HepG2 (cell line): Measurements from ENCODE around the gene SNCG. TPM values are rescaled to one million over a fixed set of nuclear protein-coding genes. Genes with fewer than 3 reads are reported as not detected.

Experiments
- ATAC-seq: fragments of 200-7000 bp; cut with Tn5 transposase; 3 replicates; pipeline ENCODE4 v1.9.1; 2020; ENCODE audit warnings: mild to moderate bottlenecking, moderate library complexity
- BruUV-seq: library from RNA; stranded (reverse); fragments of 400-500 nt; replicated peaks from 2 replicates; lab custom pipeline; 2021; lab: Mats Ljungman, UMichigan
- CTCF ChIA-PET: fragments of 300-600 bp; formaldehyde crosslinking; extraction: SDS; loops from one replicate; lab custom pipeline; 2021; ENCODE audit warnings: low total read pairs, inconsistent platforms, low intra/inter-chr PET ratio; lab: Yijun Ruan, JAX
- POLR2A ChIA-PET: fragments of 350-600 bp; sonication (Branson Sonifier 250); formaldehyde crosslinking; loops from one replicate; lab custom pipeline; 2020; ENCODE audit warnings: antibody characterized with exemption, inconsistent platforms; lab: Yijun Ruan, JAX
- DNase-seq: peaks from one replicate; pipeline ENCODE4 v3.0.0-alpha.2; 2015; ENCODE audit warnings: low spot score
- FAIRE-seq: peaks from 3 replicates; lab custom pipeline; 2011; peaks lifted over from hg19 to GRCh38; lab: Jason Lieb, UNC
- H2AFZ ChIP-seq: one replicate; pipeline ENCODE4 v1.6.1; 2011; ENCODE audit warnings: low read length, inconsistent platforms
- H3K27ac ChIP-seq: fragments of 300-600 bp; 3 replicates; pipeline ENCODE4 v1.8.0; 2011; ENCODE audit warnings: mixed run types, mild to moderate bottlenecking, mixed read lengths, low read length, inconsistent platforms; ENCODE audit not compliant: insufficient read depth; ENCODE audit errors: extremely low read length
- H3K27me3 ChIP-seq, 2 experiments: fragments of 200-600 bp in 1 of 2; 2 replicates in 1 of 2; 3 replicates in 1 of 2; pipeline versions ENCODE4 v1.6.0 to v1.8.0; 2011; ENCODE audit warnings: low read length in 2 of 2, mild to moderate bottlenecking in 2 of 2, moderate library complexity in 2 of 2, inconsistent platforms in 1 of 2; ENCODE audit not compliant: insufficient read depth in 2 of 2, control insufficient read depth in 1 of 2
- H3K36me3 ChIP-seq, 2 experiments: fragments of 200-600 bp in 1 of 2; replicated peaks in 1 of 2; 2 replicates in 1 of 2; 3 replicates in 1 of 2; pipeline versions ENCODE4 v1.5.1 to v1.8.0; 2011; ENCODE audit warnings: low read length in 2 of 2, inconsistent platforms in 1 of 2; ENCODE audit not compliant: insufficient read depth in 2 of 2, control insufficient read depth in 1 of 2
- H3K4me1 ChIP-seq: 2 replicates; pipeline ENCODE4 v1.5.1; 2012; ENCODE audit warnings: low read length, inconsistent platforms; ENCODE audit not compliant: insufficient read depth
- H3K4me2 ChIP-seq: 2 replicates; pipeline ENCODE4 v1.6.0; 2011; ENCODE audit warnings: low read depth, low read length, inconsistent platforms
- H3K4me3 ChIP-seq, 3 experiments: fragments of 200-600 bp in 1 of 3; sonication (generic), shearing (Covaris generic) in 1 of 3; replicated peaks in 1 of 3; 2 replicates each; pipeline ENCODE4 v1.5.1; 2011 to 2016; ENCODE audit warnings: low read length in 3 of 3, inconsistent platforms in 2 of 3, low read depth in 2 of 3, mild to moderate bottlenecking in 2 of 3, control low read depth in 1 of 3, mixed read lengths in 1 of 3; ENCODE audit not compliant: insufficient read depth in 1 of 3
- H3K79me2 ChIP-seq: one replicate; pipeline ENCODE4 v1.6.1; 2011; ENCODE audit warnings: low read length, inconsistent platforms; ENCODE audit not compliant: insufficient read depth
- H3K9ac ChIP-seq: 2 replicates; pipeline ENCODE4 v1.6.0; 2011; ENCODE audit warnings: mild to moderate bottlenecking, low read depth, low read length, inconsistent platforms; ENCODE audit not compliant: insufficient read depth
- H3K9me3 ChIP-seq: 2 replicates; pipeline ENCODE4 v1.5.1; 2012; ENCODE audit warnings: mild to moderate bottlenecking, low read length
- H4K20me1 ChIP-seq: 2 replicates; pipeline ENCODE4 v1.6.0; 2011; ENCODE audit warnings: inconsistent platforms, mild to moderate bottlenecking, low read length, moderate library complexity; ENCODE audit not compliant: insufficient read depth
- SP4 ChIP-seq: sonication (generic); formaldehyde crosslinking; IDR thresholded peaks from 2 replicates; pipeline ENCODE4 v1.8.1; 2023; ENCODE audit warnings: mild to moderate bottlenecking, missing genetic modification reagents
- ZNF510 ChIP-seq: sonication (generic); formaldehyde crosslinking; IDR thresholded peaks from 2 replicates; pipeline ENCODE4 v1.4.0; 2020; ENCODE audit warnings: low read depth, mild to moderate bottlenecking, missing genetic modification reagents
- WGBS: methylation state at CpG from one replicate; pipeline ENCODE4 v1.1.6; 2017; ENCODE audit warnings: low lambda C conversion rate; 5-methylcytosine and 5-hydroxymethylcytosine counted together
- in situ Hi-C: cut with HindIII; loops from 2 replicates; pipeline ENCODE4 v1.10.0; 2017; ENCODE audit warnings: low pct_unique_long_range_greater_than_20kb; ENCODE audit not compliant: extremely low pct_ligation_motif_present
- intact Hi-C: fragments of 100-400 bp; cut with micrococcal nuclease; formaldehyde crosslinking; loops from one replicate; pipeline ENCODE4 v1.10.0; 2022; ENCODE audit not compliant: unreplicated experiment
- polyA plus RNA-seq, 8 experiments: library from polyadenylated mRNA; depleted of rRNA in 3 of 8; stranded (reverse) in 7 of 8; unstranded in 1 of 8; fragments of >200 nt; fragmentation: Illumina TruSeq in 4 of 8; extraction: Trizol in 4 of 8; gene quantifications; 2 replicates each; pipeline versions ENCODE4 v1.2.1 to v1.2.3, GENCODE V29; 2011 to 2016; ENCODE audit warnings: low read depth in 4 of 8, missing spikeins in 1 of 8, mixed read lengths in 1 of 8; ENCODE audit not compliant: insufficient read depth in 1 of 8
- total RNA-seq, 5 experiments: library from RNA; depleted of rRNA; stranded (reverse); fragments of >200 nt; fragmentation: Illumina TruSeq; extraction: Trizol; gene quantifications; 2 replicates each; pipeline ENCODE4 v1.2.3, GENCODE V29; 2016; ENCODE audit warnings: low read depth in 1 of 5
- TF ChIP-seq, protein P1 (sequence below): sonication (generic); formaldehyde crosslinking; conservative IDR thresholded peaks from 2 replicates; pipeline ENCODE4 v1.5.0; 2020; ENCODE audit warnings: missing genetic modification reagents
- TF ChIP-seq, protein P2 (sequence below): sonication (generic); formaldehyde crosslinking; IDR thresholded peaks from one replicate; pipeline ENCODE4 v1.5.1; 2020; ENCODE audit warnings: mild to moderate bottlenecking, missing genetic modification reagents; ENCODE audit errors: not compliant biosample characterization
- TF ChIP-seq, protein P3 (sequence below): sonication (generic); formaldehyde crosslinking; IDR thresholded peaks from 2 replicates; pipeline ENCODE4 v1.4.0; 2020; ENCODE audit warnings: missing genetic modification reagents
- TF ChIP-seq, protein P4 (sequence below), 2 experiments: IDR thresholded peaks; 2 replicates each; pipeline ENCODE4 v1.6.1; 2011 to 2012; ENCODE audit warnings: low read length in 2 of 2, borderline replicate concordance in 1 of 2, low read depth in 1 of 2, mild to moderate bottlenecking in 1 of 2, moderate library complexity in 1 of 2

SNCG gene
- total and polyA plus RNA-seq, 2 of the 13 experiments (the other 11 are each of a cell fraction or from before 2014, with no cell fraction given): 0.22 to 0.91 TPM

DNA sequence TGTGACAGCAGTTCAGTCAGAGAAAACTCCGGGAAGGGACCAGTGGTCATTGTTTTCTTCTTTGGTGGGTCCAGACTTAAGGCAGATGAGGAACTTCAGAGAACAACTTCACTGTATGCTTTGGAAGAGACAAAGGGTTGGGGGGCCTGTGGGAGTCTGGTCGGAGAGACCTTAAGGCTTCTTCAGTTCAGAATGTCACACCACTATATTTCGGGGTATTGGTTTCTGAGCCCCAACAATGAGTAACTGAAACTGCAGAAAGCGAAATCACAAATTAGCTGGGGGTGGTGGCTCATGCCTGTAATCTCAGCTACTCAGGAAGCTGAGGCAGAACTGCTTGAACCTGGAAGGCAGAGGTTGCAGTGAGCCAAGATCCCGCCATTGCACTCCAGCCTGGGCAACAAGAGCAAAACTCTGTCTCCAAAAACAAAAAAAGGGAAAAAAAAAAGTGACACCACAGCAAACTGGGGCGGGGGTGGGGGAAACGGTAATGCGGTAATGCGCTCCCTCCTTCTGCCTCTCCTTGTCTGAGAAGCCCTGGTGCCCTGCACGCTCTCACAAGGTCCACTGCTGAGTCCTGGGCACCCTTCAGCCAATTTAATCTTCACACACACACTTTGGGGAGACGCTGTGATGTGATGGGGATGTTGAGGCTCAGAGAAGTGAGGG lies 7.7 kb downstream of the SNCG start:
- Histone ChIP-seq H3K9ac (no peak overlapping the region), H2AFZ (peak overlapping the region; percentile 70), H3K9me3 (no peaks in the 10 kb centered on the region), H3K36me3 (no peaks in the 10 kb centered on the region), H3K4me1 (peaks cover 30% of the 10 kb centered on the region), H3K27ac (no peak overlapping the region), H3K27me3 (peaks cover 7 to 62% of the 10 kb centered on the region in 2 experiments; a peak in 4 of 5 replicates), H3K4me2 (peak overlapping the region; percentile 88), H3K79me2 (no peaks in the 10 kb centered on the region), H4K20me1 (no peaks in the 10 kb centered on the region), H3K4me3 (peak overlapping the region in 1 of 3 experiments; percentile 56; a peak in 2 of 6 replicates)
- intact Hi-C loops: no loop called here
- ATAC-seq (no peak), FAIRE-seq (no peak), DNase-seq (no peak)
- ChIA-PET POLR2A (no interaction called here), CTCF (interaction anchor here (2.6 kb wide), 1 partner anchor 26 kb away, joined by 26 read pairs; no protein-coding TSS in a partner anchor)
- BruUV-seq: no TSS peak
- 42% methylated on average over 10 of the region's 11 CpGs for WGBS
- in situ Hi-C loops: no loop called here
- peak; percentile 28; the same call in 1 of the 2 replicates for TF ChIP-seq SP4
- TF ChIP-seq, protein P1, sequence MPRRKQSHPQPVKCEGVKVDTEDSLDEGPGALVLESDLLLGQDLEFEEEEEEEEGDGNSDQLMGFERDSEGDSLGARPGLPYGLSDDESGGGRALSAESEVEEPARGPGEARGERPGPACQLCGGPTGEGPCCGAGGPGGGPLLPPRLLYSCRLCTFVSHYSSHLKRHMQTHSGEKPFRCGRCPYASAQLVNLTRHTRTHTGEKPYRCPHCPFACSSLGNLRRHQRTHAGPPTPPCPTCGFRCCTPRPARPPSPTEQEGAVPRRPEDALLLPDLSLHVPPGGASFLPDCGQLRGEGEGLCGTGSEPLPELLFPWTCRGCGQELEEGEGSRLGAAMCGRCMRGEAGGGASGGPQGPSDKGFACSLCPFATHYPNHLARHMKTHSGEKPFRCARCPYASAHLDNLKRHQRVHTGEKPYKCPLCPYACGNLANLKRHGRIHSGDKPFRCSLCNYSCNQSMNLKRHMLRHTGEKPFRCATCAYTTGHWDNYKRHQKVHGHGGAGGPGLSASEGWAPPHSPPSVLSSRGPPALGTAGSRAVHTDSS (CRISPR knock-in tag): no peak
- TF ChIP-seq, protein P2, sequence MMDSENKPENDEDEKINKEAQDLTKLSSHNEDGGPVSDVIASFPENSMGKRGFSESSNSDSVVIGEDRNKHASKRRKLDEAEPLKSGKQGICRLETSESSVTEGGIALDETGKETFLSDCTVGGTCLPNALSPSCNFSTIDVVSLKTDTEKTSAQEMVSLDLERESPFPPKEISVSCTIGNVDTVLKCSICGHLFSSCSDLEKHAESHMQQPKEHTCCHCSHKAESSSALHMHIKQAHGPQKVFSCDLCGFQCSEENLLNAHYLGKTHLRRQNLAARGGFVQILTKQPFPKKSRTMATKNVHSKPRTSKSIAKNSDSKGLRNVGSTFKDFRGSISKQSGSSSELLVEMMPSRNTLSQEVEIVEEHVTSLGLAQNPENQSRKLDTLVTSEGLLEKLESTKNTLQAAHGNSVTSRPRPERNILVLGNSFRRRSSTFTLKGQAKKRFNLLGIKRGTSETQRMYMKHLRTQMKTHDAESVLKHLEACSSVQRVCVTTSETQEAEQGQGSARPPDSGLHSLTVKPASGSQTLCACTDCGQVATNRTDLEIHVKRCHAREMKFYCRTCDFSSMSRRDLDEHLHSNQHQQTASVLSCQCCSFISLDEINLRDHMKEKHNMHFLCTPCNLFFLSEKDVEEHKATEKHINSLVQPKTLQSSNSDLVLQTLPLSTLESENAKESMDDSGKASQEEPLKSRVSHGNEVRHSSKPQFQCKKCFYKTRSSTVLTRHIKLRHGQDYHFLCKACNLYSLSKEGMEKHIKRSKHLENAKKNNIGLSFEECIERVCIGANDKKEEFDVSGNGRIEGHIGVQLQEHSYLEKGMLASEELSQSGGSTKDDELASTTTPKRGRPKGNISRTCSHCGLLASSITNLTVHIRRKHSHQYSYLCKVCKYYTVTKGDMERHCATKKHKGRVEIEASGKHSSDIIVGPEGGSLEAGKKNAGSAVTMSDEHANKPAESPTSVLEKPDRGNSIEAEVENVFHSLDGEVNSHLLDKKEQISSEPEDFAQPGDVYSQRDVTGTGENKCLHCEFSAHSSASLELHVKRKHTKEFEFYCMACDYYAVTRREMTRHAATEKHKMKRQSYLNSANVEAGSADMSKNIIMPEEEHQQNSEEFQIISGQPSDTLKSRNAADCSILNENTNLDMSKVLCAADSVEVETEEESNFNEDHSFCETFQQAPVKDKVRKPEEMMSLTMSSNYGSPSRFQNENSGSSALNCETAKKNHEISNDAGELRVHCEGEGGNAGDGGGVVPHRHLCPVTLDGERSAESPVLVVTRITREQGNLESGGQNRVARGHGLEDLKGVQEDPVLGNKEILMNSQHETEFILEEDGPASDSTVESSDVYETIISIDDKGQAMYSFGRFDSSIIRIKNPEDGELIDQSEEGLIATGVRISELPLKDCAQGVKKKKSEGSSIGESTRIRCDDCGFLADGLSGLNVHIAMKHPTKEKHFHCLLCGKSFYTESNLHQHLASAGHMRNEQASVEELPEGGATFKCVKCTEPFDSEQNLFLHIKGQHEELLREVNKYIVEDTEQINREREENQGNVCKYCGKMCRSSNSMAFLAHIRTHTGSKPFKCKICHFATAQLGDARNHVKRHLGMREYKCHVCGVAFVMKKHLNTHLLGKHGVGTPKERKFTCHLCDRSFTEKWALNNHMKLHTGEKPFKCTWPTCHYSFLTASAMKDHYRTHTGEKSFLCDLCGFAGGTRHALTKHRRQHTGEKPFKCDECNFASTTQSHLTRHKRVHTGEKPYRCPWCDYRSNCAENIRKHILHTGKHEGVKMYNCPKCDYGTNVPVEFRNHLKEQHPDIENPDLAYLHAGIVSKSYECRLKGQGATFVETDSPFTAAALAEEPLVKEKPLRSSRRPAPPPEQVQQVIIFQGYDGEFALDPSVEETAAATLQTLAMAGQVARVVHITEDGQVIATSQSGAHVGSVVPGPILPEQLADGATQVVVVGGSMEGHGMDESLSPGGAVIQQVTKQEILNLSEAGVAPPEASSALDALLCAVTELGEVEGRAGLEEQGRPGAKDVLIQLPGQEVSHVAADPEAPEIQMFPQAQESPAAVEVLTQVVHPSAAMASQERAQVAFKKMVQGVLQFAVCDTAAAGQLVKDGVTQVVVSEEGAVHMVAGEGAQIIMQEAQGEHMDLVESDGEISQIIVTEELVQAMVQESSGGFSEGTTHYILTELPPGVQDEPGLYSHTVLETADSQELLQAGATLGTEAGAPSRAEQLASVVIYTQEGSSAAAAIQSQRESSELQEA (CRISPR knock-in tag): peak; percentile 34
- TF ChIP-seq ZNF510 (CRISPR knock-in tag): no peak
- TF ChIP-seq, protein P3, sequence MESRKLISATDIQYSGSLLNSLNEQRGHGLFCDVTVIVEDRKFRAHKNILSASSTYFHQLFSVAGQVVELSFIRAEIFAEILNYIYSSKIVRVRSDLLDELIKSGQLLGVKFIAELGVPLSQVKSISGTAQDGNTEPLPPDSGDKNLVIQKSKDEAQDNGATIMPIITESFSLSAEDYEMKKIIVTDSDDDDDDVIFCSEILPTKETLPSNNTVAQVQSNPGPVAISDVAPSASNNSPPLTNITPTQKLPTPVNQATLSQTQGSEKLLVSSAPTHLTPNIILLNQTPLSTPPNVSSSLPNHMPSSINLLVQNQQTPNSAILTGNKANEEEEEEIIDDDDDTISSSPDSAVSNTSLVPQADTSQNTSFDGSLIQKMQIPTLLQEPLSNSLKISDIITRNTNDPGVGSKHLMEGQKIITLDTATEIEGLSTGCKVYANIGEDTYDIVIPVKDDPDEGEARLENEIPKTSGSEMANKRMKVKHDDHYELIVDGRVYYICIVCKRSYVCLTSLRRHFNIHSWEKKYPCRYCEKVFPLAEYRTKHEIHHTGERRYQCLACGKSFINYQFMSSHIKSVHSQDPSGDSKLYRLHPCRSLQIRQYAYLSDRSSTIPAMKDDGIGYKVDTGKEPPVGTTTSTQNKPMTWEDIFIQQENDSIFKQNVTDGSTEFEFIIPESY: peak; percentile 71
- TF ChIP-seq, protein P4, sequence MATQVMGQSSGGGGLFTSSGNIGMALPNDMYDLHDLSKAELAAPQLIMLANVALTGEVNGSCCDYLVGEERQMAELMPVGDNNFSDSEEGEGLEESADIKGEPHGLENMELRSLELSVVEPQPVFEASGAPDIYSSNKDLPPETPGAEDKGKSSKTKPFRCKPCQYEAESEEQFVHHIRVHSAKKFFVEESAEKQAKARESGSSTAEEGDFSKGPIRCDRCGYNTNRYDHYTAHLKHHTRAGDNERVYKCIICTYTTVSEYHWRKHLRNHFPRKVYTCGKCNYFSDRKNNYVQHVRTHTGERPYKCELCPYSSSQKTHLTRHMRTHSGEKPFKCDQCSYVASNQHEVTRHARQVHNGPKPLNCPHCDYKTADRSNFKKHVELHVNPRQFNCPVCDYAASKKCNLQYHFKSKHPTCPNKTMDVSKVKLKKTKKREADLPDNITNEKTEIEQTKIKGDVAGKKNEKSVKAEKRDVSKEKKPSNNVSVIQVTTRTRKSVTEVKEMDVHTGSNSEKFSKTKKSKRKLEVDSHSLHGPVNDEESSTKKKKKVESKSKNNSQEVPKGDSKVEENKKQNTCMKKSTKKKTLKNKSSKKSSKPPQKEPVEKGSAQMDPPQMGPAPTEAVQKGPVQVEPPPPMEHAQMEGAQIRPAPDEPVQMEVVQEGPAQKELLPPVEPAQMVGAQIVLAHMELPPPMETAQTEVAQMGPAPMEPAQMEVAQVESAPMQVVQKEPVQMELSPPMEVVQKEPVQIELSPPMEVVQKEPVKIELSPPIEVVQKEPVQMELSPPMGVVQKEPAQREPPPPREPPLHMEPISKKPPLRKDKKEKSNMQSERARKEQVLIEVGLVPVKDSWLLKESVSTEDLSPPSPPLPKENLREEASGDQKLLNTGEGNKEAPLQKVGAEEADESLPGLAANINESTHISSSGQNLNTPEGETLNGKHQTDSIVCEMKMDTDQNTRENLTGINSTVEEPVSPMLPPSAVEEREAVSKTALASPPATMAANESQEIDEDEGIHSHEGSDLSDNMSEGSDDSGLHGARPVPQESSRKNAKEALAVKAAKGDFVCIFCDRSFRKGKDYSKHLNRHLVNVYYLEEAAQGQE (IDR thresholded peaks at IDR 0.05; ENCODE audit: borderline replicate concordance in 1 of 2, low read depth in 1 of 2, low read length in 2 of 2): no peak
